ENCODE measurements around the gene BCAP31.
"Not testable (repeated sequence)": the region's sequence is repeated elsewhere in the genome, so short reads cannot be mapped to it uniquely, and the experiment has no call there.

The BCAP31 gene

GRCh38 chrX:153762626-153763173 is 38.5 kb upstream of the BCAP31 start:
- no peak for DNase-seq

GRCh38 chrX:153761863-153762262 is 37.7 kb upstream of the BCAP31 start:
- DNase-seq = no peak

DNA sequence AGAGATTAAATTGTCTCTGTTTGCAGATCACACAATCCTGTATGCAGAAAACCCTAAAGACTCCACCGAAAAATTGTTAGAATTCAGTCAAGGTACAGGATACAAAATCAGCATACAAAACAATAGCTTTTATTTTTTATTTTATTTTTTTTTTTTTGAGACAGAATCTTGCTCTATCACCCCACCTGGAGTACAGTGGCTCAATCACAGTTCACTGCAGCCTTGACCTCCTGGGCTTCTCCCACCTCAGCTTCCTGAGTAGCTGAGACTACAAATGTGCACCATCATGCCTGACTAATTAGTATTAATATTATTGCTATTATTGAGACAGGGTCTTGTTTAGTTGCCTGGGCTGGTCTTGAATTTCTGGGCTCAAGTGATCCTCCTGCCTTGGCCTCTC is 30.9 kb upstream of the BCAP31 start:
- DNase-seq = no peak

DNA sequence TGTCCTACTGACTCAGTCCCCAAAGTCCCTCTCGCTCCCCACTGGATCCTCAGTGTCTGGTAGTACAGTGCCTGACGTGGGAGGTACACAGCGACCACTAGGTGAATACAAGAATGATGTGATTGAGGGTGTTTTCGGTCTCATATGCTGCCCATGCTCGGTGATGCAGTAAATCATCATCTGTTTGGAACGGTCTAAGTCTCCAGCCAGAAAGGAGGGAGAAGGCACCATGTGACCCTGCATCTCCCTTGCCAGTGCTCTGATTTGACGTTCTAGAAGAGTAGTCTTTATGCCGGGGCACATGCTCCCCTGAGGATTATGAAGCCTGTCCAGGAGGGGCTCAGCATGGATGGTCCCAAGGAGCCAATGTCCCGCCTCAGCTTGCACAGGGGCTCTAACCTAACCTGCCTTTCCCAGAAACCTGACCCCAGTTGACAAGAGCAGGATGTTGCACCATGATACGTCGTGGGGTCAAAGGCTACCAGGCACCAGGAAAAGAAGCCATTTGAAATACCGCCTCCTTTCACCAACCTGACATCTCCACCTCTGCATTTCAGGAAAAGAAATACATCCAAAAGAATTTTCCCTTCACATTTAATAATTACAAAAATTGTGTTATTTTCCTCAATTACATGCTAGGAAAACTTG is 26.1 kb upstream of the BCAP31 start:
- DNase-seq = no peak

DNA sequence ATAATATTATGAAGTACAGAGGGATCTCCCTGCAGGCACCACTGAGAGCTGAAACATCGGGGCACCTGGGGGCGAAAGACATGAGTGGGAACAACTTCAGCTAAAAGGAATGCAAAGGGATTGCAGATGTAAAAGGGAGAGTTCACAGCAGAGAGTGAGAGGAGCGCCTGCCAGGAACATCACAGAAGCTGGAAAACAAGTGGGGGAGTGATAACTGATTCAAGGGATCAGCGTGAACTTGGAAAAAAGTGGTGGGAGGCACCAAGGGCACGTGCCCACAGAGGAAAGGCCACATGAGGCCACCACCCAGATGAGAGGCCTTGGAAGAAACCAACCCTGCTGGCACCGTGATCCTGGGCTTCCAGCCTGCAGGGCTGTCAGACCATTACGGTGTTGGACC is 24.8 kb upstream of the BCAP31 start:
- not testable (repeated sequence) for DNase-seq

- DNase-seq = not testable (repeated sequence)
Observed at GRCh38 chrX:153746991-153747390, 22.8 kb upstream of the BCAP31 start.

DNA sequence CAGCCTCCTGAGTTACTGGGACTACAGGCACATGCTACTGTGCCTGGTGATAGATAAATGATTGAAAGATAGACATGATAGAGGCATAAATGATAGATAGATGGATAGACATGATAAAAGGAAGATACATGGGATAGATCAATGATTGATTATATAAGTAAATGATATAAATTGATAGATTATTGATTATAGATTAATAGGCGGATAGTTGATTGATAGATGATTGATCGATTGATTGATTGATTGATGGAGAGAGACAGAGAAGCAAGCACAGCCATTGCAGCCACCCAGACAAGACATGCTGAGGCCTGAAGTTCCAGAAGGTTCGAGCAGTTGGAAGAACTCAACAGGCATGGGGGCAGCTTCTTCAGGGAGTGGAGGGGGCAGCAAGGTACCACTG is 22.2 kb upstream of the BCAP31 start:
- no peak for DNase-seq

- DNase-seq = not testable (repeated sequence)
Observed at GRCh38 chrX:153745067-153745433, 20.9 kb upstream of the BCAP31 start.

DNA sequence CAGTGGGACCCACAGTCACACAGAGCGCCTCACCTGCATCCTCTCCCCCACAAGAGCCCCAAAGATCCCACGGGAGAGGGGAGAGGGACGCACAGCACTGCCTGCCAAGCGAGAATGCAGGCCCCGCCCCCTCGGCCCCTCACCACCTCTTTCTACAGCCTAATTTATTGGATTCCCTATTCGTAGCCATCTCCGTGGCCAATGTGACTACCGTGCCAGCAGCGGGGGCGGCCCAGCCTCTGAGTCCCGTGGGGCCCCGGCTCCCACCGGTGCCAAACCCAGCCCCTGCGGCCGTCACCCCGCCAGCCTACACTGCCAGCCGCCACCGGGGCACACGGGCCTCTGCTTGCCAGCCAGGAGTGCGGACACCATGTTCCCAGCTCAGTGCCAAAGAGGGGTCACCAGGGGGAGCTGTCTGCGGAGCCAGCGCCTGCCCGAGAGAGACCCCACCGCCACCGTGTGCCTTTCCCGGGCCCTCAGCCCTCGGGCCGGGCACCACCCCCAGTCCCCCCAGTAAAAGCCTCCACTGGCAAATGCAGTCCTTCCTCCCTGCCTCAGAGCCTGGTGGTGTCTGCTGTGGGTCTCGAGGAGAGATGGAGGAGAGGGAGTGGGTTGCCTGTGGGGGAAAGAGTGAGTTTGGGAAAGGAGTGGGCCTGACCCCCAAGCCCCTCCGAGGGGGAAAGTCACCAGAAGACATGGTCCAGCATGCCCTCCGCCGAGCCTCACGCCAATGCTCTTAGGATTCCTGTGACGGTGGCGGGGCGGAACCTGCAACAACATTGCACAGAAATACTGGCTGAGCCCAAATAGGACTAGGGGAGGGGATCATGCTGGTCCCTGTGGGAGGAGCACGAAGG is 20.3 kb upstream of the BCAP31 start:
- DNase-seq = no peak

- peak; percentile 53 for DNase-seq
Observed at GRCh38 chrX:153743468-153744209, 19.5 kb upstream of the BCAP31 start.

DNA sequence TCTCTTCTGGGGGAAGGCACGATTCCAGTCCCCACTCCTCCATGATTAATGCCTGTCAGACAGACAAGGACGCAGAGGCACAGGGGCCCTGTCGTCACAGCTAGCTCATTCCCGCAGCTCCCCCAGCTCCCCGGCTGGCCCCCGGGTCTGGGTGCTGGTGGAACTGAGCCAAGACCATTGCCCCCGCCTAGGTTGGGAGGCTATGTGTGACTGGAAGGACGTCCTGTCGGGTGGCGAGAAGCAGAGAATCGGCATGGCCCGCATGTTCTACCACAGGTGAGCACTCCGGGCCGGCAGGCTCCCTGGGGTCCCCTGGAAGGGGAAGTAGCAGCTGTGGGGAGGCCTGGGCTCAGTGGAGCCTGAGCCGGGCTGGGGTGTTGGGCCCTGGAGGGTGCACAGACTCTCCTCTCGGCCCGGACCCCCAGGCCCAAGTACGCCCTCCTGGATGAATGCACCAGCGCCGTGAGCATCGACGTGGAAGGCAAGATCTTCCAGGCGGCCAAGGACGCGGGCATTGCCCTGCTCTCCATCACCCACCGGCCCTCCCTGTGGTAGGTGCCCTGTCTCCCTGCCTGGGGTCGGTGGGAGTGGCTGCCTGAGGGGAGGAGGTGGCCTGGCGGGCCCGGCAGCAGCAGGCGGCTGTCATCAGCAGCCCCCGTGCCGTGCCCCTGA is 18.7 kb upstream of the BCAP31 start:
- DNase-seq = not testable (repeated sequence)

GRCh38 chrX:153742111-153742510 is 17.9 kb upstream of the BCAP31 start:
- DNase-seq = not testable (repeated sequence)

DNA sequence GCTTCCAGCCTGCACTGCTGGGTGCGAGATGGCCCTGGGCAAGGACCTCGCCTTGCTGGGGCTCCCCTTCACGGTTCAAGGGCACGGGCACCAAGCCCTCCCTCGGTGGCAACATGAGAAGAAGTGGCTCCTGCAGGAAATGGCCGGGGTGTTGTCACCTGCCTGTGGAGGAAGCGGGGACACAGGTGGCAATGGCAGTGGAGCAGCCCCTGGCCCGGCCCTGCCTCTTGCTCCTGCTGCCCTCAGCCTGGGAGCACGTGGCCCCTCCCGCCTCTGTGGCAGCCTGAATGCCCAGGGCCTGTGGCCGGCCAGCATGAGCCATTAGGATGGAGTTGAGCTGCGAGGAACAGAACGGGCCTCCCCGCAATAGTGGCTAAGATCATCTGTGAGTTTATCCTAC is 17.3 kb upstream of the BCAP31 start:
- DNase-seq = no peak

- no peak for DNase-seq
Observed at GRCh38 chrX:153740631-153741222, 16.5 kb upstream of the BCAP31 start.

GRCh38 chrX:153739754-153740486 is 15.7 kb upstream of the BCAP31 start:
- no peak for DNase-seq

GRCh38 chrX:153738056-153738605 is 13.9 kb upstream of the BCAP31 start:
- DNase-seq = no peak

DNA sequence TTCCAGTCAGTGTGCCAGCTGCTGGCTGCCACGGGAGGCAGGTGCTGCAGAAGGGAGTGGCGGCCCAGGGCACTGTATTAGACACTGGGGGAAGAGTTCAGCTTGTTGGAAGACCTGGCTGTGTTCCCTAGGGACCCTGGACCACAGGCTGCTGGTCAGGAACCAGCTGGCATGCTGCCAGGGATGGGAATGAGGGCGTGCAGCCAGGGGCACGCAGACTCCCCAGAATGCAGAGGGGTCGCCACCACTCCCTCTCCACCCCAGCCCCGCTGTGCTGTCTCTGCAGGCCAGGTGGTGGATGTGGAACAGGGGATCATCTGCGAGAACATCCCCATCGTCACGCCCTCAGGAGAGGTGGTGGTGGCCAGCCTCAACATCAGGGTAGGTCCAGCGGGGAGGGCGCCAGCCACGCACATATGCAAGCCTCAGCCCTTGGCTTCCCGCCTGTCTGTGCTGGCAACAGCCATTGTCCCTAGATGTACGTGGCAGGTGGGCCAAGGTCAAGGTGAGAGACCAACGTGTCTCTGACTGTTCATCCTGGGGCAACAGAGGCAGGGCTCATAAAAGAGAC is 12.8 kb upstream of the BCAP31 start:
- no peak for DNase-seq

DNA sequence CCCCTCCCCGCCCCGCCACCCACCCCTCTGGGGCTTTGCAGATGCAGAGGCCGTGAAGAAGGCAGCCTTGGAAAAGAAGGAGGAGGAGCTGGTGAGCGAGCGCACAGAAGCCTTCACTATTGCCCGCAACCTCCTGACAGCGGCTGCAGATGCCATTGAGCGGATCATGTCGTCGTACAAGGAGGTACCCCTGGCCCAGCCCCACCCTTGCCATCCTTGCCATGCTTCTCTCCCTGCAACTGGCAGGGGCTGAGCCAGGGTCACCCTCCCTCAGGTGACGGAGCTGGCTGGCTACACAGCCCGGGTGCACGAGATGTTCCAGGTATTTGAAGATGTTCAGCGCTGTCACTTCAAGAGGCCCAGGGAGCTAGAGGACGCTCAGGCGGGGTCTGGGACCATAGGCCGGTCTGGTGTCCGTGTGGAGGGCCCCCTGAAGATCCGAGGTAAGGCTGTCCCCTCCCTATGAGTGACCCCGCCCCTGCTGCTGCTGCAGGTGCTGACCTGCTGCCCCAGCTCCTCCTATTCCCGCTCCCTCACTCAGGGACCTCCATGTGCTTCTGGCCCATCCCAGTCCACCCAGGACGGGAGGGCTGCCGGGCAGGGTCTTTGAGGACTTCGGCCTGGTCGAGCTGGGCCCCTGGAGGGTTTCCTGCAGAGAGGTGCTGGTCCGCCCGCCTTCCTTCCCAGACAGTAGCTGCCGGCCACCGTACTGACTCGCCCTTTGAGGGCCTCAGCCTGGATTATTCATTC is 12.1 kb upstream of the BCAP31 start:
- no peak for DNase-seq

DNA sequence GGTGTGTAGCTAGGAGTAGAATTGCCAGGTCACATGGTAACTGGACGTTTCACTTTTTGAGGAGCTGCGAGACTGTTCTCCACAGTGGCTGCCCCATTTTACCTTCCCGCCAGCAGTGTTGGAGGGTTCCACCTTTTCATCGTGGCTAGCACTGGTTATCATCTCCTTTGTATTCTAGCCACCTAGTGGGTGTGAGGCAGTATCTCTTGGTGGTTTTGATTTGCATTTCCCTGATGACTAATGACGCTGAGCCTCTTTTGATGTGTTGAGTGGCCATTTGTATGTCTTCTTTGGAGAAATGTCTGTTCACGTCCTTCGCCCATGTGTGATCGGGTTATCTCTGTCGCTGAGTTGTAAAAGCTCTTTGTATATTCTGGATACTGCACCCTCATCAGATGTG is 11.1 kb upstream of the BCAP31 start:
- no peak for DNase-seq

DNA sequence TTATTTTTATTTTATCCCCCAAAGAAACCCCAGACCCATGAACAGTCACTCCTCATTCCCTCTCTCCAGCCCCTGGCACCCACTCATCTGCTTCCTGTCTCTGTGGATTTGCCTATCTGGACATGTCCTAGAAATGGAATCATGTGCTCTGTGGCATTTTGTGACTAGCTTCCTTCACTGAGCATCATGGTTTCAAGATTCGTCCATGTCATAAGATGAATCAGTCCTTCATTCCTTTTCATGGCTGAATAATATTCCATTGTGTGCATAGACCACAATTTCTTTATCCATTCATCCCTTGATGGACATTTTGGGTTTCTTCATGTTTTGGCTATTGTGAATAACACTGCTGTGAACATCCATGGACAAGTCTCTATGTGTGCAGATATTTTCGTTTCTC is 10.7 kb upstream of the BCAP31 start:
- DNase-seq = no peak

Measured in right hindlimb (tissue), 1 donor.